HG03378 (cell line): ENCODE measurements around the gene RASAL2.
"Not testable (repeated sequence)": the region's sequence is repeated elsewhere in the genome, so short reads cannot be mapped to it uniquely, and the experiment has no call there.

Experiments
- ATAC-seq: cut with Tn5 transposase; IDR thresholded peaks from one replicate; pipeline ENCODE4 v1.9.1; 2021; ENCODE audit warnings: mild to moderate bottlenecking, moderate library complexity; ENCODE audit not compliant: unreplicated experiment

Gene RASAL2

DNA sequence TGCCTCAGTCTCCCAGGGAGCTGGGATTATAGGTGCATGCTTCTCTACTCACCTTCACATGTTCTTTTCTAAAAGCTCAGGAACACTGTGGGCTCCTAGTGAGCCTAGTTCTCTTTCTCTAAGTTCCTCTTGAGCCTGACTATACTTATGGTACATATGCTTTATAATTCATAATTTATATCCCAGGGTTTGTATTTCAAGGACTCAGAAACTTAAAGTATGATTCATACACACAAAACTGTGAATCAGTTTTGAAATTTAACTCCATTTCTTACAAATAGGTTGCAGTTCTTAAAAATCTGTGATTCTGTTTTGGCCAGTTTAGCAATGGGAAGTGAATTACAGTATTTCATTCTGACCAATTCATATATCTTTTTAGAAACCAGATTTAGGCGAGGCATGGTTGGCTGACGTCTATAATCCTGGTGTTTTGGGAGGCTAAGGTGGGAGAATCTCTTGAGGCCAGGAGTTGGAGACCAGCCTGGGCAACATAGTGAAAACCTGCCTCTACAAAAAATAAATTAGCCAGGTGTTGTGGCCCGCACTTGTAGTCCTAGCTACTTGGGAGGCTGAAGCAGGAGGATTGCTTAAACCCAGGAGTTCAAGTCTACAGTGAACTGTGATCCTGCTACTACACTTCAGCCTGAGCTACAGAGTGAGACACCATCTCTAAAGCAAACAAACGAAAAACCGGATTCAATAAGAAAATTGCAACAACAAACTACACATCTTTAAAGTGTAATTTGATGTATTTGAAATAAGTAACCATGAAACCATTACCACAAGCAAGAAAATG lies 15.6 kb downstream of the RASAL2 start:
- ATAC-seq: no peak

GRCh38 chr1:178115260-178115659 lies 21.4 kb downstream of the RASAL2 start:
- no peak for ATAC-seq

DNA sequence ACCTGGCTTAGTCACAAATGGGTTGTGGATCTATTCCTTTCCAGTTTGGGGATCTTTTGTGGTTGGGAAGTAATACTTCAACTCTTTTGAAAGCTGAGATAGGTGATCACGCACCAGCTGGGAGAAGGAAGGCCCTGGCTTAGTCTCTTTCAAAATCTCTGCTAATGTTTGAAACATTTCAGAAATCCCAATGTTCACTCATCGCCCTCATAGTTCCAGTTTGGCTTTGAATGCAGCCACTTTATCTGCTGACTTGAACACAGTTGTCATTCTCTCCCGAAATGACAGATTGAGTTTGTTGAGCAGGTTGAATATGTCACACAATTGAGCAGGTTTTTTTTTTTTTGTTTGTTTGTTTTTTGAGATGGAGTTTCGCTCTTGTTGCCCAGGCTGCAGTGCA lies 24.6 kb downstream of the RASAL2 start:
- ATAC-seq: no peak

- ATAC-seq: no peak
Observed at GRCh38 chr1:178119628-178120027, 25.7 kb downstream of the RASAL2 start.

DNA sequence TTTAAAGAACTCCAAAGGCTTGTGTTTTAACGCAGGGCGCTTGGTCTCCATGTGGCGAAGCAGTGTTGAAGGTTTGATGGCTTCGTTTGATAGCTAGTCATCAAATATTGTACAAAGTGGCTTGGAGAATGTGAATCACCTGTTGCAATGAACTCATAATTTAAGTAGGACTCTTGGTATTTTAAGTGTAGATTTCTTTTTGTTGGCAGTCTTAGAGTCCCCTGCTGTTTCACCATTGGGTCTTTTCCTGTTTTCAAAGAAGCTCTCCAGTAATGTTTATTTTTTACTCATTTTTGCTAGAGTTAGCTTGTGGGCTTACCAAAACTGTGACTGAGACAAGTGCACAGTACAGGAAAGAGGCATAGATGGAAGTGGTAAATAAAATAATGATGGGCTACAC lies 26.2 kb downstream of the RASAL2 start:
- no peak for ATAC-seq

DNA sequence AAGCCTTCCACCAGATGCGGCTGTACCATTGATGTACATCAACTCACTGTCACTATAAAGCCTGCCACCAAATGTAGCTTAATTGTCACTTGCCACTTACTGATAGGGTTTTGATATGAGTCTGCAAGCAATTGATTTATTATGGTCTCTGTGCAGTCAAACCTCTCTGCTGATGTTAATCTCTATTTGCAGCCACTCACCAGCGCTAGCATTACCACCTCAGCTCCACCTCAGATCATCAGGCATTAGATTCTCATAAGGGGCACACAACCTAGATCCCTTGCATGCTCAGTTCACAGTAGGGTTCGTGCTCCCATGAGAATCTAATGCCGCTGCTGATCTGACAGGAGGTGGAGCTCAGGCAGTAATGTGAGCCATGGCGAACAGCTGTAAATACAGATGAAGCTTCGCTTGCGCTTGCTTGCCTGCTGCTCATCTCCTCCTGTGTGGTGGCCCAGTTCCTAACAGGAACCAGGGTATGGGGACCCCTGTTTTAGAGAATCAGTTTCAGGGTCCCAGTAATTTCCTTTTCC lies 26.7 kb downstream of the RASAL2 start:
- not testable (repeated sequence) for ATAC-seq

DNA sequence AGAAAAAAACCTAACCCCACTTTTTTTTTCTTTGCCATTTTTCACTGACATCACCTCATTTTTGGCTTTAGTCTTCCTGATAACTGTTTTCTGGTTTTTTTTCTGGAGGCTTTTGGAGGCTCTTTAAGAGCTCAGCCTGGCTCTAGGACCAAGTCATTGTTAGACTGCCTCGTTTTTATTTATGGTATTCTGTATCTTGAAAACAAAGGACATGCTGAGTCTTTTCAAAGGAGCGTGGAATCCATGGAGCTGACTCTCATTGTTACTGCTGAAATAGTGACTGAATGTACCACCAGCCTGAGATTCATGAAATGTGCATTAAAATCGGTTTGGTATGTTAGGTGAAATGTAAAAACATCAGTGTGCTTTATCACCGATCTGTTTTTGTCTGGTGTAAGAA lies 28.0 kb downstream of the RASAL2 start:
- no peak for ATAC-seq

DNA sequence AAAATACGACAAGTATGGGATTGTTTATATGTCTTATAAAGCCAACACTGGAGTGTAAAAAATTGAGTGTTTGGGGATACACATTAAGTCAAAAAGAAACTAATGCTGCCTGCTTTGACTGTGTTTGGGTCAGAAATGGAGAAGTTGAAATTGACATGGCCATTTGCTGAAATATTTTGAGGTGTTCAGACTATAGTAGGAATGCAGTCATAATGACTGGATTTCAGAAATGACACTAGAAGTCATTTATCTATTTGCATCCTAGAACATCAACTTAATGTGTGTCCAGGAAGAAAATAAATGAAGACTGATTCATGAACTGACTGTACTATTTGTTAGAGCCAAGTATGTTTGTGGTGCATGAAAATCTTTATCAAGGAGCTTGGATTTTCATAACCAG lies 28.4 kb downstream of the RASAL2 start:
- peak; percentile 64 for ATAC-seq

DNA sequence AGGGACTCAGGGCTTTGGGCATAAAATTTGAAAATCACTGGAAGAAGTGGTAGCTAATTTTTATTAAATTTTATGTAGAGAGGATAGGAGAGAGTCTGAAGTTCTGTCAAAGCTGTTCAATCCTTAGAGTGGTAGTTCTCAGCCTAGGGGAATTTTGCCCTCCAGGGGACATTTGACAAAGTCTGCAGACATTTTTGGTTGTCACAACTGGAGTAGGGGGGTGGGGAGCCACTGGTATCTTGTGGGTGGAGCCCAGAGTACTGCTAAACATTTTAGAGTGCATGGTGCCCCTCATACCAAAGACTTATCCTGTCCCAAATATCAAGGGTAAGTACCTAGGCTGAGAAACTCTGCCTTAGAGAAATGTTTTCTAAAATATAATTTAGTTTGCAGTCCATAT lies 30.2 kb downstream of the RASAL2 start:
- ATAC-seq: no peak

DNA sequence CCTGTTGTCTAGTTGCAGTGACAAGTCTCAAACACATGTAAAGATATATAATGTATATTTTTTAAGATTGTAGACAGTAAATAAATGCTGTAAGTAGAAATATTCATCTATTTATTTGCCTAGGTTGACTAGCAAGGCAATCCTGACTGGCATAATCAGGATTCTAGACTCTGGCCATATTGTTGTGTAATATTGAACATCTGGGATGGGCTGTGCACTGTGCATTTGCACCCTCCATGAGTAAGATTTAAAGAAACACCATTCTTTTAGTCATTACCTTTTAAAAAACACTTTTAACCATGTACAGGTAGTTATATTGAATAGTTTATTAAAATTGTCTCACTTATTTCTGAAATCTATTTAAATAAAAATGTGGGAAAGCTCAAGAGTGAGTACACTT lies 32.4 kb downstream of the RASAL2 start:
- ATAC-seq: no peak

DNA sequence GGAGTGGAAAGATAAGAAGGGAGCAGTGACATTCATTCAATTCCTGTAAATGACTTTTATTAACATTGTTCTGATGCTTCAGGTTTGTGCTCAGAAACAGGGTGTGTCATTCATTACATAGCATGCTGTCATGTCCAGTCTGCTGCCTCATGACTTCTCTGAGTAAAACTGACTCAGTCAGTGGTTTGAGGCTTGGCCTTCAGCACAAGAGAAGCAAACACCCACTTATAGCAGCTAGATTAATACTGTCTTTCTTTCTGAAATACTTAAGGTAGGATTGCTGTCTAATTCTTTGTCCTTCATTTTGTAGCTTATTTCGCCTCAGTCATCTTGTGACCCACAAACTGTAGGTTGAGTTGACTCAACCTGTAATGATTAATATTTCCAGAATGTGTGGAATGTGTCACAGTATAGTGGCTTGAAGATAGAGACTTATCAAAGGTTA lies 32.9 kb downstream of the RASAL2 start:
- peak; percentile 62 for ATAC-seq

GRCh38 chr1:178127482-178128191 lies 33.7 kb downstream of the RASAL2 start:
- no peak for ATAC-seq

GRCh38 chr1:178133239-178133989 lies 39.5 kb downstream of the RASAL2 start:
- ATAC-seq: no peak

- ATAC-seq: no peak
Observed at GRCh38 chr1:178134061-178134460, 40.2 kb downstream of the RASAL2 start.

DNA sequence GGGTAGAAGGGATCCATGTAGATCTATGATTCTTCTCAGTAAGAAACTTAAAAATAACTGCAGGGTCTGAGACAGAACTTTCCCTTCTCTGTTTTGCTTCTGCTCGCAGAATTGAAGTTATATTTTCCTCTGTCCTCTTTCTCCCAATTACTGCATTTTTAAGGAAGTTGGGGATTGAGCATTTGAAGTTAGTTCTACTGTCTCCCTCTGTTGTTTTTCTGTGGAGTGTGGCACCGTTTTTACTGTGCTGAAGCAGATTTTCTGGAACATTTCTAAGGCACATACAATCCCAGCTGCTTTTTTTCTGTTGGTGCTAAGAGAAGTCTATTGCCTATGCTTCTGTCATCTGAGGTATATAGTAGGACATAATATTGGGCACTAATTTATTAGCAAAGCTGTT lies 43.3 kb downstream of the RASAL2 start:
- ATAC-seq: no peak

- ATAC-seq: no peak
Observed at GRCh38 chr1:178142806-178143205, 48.9 kb downstream of the RASAL2 start.

DNA sequence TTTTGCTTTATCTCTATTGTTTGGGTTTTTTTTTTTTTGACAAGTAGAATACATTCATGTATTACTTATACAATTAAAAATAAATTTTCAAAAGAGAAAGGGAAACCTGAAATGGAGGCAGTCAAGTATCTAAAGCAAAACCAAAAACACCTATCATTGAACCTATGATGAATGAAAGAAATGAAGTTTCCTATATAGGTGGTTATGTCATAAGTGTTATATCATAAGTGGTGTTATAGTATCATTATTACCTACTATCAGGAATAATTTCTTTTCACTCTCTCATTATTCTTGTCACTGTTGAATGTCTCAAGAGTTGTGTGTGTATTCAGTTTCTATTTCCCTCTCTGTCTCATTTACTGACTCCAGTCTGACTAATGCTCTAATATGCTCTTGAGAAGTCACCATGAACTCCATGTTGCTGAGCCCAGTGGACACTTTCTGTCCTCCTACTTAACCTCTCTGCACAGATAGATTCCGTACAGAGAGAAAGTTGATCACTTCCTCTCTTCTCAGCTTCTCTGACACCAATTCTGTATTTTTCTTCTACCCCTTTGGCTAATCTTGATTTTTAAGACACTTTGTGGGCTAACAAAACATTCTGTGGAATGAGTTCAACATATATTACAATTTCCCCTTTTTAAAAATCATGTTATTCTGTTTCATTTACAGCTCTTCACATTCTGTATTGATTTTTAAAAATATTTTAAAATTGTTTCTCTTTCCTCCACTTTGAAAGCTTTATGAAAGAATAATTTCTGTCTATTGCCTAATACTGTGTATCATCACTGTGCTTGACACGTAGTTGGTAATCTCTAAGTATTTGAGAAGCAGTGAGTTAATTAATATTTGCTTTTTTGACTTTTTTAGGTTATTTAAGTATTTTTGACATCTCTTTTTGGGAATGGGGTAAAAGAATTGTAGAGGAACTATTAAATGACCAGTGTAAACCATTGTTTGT lies 50.1 kb downstream of the RASAL2 start:
- ATAC-seq: peak; percentile 60

DNA sequence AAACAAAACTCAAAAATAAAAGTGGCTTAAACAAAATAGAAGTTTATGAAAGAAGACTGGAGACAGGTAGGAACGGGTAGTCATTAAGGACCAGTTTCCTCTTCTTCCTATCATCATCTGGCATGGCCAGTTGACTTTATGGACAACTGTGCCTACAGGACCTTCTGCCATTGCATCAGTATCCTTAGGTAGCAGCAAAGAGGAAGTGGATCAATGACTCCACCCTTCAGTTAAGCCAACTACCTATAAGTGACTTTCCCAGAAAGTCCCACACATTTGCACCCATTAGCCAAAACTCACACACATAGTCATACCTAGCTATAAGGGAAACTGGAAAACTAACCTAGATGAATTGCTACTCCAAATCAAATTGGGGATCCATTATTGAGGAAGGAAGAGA lies 51.7 kb downstream of the RASAL2 start:
- ATAC-seq: no peak

GRCh38 chr1:178146436-178146835 lies 52.5 kb downstream of the RASAL2 start:
- no peak for ATAC-seq

DNA sequence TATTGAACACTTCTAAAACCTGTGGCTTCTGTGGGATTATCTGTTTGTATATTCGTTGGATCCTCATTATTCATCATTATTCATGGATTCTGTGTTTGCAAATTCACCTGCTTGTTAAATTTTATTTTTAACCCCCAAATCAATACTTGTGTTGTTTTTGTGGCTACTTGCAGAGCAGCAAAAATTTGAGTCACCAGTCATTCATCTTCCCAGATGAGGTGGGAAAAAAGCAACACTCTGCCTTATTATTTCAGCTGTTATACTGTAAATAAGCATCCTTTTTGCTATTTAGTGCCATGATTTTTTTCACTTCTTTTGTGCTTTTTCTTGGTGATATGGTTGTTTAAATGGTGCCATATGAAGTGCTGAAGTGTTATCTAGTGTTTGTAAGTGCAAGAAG lies 56.7 kb downstream of the RASAL2 start:
- ATAC-seq: no peak
